GM19023 (cell line): ENCODE measurements around the gene SGTB.
"Not testable (repeated sequence)": the region's sequence is repeated elsewhere in the genome, so short reads cannot be mapped to it uniquely, and the experiment has no call there.

ENCODE experiments used
- ATAC-seq: cut with Tn5 transposase; IDR thresholded peaks from one replicate; pipeline ENCODE4 v1.9.1; 2021; ENCODE audit warnings: mild to moderate bottlenecking, moderate library complexity; ENCODE audit not compliant: unreplicated experiment

The SGTB gene

DNA sequence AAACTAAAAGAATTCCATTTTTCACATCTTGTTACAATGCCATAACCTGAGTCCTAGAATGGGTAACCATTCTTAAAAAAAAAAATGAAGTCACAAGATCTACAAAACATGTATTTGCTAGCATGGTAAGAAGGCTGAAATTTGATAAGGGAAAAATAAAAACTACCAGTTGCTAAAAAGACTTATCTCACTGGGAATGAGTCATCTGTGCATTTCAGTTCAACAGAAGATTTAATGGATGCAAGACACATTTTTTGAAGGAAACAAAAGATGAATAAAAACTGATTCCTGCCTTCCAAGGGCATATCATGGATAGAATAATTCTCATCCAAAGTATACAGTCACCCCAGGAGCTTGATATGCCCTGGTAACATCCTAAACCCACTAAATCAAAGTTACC lies 47.2 kb downstream of the SGTB start:
- no peak for ATAC-seq

DNA sequence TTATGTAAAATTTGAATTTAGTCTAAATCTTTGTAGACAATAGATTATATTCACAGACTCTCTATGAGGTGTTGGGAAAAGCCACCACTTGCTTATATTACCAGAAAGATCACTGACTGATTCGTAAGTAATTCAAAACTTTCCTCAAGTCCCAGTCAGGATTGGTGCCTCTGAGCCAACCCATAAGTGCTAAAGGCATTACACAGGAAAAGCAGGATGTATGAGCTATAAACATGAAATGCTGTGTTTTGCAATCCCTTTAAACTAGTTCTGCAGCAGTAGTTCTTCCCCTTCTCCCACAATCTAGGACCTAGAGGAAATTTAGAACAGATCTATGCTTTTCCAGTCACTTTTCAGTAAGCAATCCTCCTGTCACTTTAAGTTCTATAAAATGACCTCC lies 49.1 kb downstream of the SGTB start:
- no peak for ATAC-seq

DNA sequence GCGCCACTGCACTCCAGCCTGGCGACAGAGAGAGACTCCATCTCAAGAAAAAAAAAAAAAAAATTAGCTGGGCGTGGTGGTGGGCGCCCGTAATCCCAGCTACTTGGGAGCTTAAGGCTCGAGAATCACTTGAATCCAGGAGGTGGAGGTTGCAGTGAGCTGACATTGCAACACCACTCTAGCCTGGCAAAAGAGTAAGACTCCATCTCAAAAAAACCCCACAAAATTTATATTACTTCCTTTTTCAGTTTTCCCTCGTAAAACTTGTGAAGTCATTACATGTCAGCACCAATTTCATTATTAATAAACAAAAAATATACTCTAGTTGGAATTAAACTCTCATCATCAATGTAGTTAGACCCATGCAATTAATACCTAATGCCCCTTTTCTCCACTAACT lies 53.2 kb downstream of the SGTB start:
- no peak for ATAC-seq

DNA sequence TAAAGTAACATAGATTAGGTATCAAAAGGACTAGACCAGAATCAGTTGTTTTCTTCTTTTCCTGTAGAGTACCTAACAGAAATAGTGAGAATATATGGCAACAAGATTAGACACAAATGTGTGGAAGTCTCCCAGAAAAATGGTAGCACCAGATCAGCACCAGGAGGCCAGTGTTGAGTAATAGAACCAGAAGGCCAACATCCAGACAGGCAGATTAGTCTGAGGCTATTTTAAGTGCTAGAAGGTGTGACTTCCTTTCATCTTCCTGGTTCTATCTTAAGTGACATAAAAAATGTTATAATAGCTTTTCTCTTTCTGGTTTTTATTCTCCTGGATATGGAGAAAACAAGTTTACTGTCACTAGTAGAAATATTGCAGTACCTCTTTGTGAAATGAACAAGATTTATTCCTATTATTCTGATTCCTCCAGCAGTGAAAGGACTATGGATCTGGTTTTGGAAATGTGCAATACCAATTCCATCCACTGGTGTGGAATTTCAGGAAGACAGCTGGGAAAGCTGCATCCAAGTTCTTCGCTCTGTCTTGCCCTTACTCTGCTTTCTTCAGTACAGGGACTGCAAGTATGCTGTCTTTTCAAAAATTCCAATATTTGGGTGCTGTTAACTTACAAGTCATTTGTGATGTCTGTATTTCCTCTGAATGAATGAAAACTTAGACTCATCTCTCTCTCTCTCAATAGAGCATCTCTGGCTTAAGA lies 57.9 kb downstream of the SGTB start:
- ATAC-seq: no peak

DNA sequence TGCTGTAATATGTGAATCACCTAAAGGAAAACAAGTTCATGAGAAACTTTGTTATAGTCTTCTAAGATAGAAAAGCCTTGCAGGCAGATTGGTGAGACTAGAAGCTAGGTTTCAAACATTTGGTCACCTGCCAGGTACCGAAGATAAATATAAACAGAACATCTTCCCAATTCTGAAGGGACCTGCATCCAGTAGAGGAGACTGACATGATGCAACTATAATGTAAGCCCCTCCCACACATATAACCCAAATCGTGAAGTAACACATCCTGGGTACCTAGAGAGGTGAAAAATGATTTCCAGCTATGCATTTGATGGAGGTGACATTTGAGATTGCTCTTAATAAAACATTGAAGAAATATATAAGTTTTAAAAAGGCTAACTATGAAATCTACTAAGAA lies 67.2 kb downstream of the SGTB start:
- no peak for ATAC-seq

DNA sequence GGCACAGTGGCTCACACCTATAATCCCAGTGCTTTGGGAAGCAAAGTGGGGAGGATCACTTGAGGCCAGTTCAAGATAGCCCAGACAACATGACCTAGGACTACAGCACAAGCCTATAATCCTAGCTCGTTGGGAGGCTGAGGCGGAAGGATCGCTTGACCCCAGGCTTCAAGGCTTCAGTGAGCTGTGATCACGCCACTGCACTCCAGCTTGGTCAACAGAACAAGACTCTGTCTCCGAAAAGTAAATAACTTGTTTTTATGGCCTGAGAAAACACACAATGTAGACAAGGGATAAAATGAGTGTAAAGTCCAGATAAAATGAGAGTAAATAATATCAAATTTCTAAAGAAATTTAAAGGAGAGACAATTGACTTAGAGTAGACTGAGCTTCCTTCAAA lies 70.8 kb downstream of the SGTB start:
- ATAC-seq: no peak

DNA sequence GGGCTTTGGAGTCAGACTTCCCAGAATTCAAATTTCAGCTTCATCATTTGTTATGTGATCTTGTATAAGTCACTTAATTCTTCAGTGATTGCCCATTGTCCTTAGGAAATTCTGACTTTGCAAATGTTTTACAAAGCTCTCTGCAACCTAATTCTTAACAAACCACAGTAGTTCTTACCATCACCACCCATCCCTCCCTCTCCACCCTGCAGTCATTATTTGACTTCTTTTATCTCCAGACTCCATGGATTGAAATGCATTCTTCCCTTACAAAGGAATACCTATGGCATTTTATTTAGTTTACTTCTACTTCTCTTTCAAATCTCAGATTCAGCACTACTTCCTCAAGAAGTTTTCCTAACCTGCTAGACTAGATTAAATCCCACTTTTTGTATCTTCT lies 74.0 kb downstream of the SGTB start:
- no peak for ATAC-seq

DNA sequence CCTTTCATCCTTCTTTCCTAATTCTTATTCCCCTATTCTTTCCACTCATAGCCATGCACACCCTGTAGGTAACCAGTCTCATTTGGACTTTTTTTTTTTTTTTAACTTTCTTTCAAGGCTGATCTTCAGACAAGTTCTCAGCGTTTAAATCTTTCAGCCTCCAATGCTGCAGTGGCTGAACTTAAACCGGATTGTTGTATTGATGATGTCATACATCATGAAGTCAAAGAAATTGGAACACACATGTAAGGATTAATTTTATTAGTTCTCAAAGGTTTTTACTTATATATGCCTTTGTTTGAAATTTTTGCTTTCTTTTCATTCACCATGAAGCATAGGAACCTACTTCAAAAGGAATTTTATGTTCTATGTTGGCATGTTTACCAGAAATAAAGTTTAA lies 75.0 kb downstream of the SGTB start:
- ATAC-seq: no peak

DNA sequence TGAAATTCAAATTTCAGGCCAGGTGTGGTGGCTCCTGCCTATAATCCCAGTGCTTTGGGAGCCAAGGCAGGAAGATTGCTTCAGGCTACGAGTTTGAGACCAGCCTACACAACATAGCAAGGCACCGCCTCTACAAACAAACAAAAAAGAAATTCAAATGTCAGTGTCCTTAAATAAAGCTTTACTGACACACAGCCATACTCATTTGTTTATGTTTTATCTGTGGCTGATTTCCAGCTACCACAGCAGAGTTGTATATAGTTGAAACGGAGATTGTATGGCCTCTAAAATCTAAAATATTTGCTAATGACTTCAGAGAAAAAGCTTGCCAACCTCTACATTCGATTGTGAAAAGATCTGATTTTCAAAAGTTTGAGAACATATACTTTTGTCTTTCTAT lies 81.7 kb downstream of the SGTB start:
- ATAC-seq: no peak

DNA sequence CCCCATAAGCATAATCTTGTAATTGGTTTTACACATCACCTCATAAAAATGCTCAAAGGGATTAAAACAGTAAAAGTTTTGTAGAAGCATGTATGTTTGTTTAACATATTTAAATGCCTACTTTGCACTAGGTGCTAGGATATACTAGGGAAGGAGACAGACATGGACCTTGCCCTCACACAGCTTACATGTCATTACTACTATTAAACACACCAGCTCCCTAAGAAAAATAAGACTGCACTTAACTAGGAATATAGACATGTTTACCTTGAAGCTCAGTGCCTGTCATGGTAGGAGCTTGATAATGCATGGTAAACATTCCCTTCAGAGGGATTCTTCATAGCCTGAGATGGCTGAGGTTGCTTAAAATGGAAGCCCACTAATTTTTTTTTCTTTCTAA lies 90.9 kb downstream of the SGTB start:
- ATAC-seq: no peak

DNA sequence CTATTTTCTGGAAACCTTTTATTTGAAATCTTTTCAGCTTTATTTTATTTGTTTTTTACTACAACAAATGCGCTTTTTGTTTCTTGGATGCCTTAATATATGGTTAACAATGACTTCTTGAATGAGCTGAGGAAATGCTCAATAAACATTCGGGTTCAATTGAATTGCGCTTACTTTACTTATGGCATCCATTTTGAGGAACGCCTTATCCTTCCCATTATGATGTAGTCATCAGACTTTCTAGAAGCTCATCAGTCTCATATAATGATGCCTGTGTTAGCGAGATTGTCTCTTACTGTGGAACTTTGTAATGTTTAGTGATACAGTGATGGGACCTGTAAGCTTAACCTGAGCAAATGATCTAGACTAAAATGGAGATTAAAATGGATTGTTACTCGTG lies 96.2 kb downstream of the SGTB start:
- no peak for ATAC-seq

DNA sequence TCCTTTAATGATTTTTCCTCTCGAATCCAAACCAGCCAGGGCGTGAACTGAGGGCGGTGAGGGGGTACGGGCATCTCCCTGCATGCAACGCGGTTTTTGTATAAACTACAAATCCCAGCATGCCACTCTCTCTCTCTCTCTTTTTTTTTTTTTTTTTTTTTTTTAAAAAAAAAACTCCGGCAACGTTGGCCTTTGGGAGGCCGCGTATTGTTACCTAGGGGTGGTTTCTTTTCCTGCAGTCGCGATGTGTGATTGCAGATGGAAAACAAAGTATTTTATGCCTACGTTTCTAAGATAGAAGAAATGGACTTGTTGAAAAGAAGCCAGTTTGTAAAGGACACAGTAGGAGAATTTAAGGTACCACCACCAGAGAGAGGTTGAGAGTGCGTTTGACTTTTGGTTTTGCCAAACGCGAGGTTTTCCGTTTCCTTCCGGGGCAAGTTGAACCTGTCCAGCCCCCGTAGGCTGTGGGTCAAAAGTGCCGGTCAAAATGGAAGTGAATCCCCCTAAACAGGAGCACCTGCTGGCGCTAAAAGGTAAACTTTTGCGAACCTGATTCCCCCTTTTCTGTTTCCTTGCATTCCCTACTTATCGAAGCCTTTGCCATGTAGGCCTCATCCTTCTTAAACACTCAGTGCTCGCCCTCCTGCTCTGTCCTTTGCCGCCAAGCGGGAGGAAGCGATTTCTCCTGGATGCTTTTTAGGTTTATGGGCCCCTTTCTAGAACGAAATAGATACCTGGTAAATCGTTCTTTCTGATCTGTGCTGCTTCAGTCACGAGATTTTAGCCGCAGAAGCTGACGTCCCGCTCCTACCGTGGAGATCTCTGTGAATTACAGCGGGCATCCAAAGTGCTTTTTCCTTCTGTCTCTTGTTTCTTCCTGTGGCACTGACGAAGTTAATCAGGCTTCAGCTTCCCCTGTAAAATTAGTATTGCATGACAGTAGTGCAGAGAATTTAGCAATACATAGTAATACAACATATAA lies 97.0 kb downstream of the SGTB start, which contains the start of the genes SHLD3 and TRAPPC13:
Gene SHLD3 (plus strand): TSS at position 457 of the 985 bp plus-strand sequence. CDS start 4,561 bp downstream, outside the sequence.
Gene TRAPPC13 (plus strand): TSS at position 457 of the 985 bp plus-strand sequence. CDS start 34 bp downstream, at position 491.
- ATAC-seq: peak; percentile 75

DNA sequence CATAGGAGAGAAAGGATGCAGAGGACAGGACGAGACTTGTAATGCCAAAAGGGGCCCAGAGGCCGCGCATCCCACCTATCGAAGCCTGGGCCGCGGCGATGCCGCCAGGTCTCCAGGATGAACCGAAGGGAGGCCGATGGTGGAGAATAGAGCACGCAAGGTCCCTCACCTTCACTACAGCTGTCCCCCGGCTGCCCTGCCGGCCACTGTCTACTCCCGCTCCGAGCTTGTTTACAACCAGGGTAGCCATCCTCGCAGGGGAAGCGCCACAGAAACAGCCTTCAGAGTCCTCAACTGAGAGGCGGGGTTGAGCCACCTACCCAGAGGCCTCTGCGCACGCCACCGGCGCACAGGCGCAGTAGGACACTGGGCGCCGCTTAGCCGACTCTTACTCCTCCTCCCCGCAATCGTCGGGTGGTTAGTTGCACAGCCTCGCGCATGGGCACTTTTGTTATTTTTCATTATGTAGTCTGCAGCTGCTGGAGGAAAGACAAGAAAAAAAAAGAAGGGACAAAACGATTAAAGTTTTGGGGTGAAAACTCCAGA lies 97.8 kb downstream of the SGTB start, which contains the start of gene TRIM23:
Gene TRIM23 (minus strand): TSS at position 309 of the 546 bp plus-strand sequence. CDS start 59 bp downstream, at position 250.
- peak; percentile 96 for ATAC-seq

DNA sequence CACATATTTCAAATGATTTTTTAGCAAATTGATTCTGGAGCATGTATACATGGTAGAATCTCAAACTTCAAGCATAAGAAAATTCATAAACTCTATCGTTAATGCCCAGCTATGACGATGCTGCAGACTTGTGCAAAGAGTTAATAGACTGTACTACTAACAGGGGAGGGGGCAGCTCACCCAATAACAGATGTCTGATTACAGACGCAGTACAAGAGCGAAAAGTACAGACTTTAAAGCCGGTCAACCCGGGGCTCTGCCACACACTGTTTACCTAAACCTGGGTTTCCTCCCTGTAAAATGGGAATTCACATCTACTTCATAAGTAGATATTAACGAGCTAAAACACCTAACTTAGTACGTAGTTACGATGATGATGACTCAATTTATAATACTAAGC lies 98.4 kb downstream of the SGTB start:
- no peak for ATAC-seq

DNA sequence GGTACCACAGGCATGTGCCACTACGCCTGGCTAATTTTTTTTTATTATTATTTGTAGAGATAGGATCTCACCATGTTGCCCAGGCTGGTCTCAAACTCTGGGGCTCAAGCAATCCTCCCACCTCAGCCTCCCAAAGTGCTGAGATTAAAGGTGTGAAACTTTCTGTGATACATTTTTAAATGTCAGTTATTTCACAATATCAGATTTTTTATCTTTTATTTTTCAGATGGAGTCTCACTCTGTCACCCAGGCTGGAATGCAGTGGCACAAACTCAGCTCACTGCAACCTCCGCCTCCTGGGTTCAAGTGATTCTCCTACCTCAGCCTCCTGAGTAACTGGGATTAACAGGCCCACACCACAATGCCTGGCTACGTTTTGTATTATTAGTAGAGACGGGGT lies 99.9 kb downstream of the SGTB start:
- ATAC-seq: not testable (repeated sequence)

DNA sequence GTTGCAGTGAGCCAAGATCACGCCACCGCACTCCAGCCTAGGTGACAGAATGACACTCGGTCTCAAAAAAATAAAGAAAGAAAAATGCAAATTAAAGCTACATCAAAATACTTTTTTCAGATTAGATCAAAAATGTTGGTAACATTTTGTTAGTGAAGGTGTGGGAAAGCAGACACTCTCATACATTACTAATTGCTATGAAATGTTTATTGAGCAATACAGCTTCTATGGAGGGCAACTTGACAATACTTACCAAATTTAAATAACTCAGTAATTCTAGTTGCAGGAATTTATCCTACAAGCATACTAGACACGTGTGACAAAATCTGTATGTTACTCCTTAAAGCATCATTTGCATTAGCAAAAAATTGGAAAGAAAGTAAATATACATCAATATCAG lies 101.9 kb downstream of the SGTB start:
- ATAC-seq: no peak
